Hepatocyte (in vitro differentiated cells): Measurements from ENCODE around the gene PRCC. TPM values are rescaled to one million over a fixed set of nuclear protein-coding genes. Genes with fewer than 3 reads are reported as not detected.

ENCODE experiments used
- DNase-seq: peaks from one replicate; pipeline ENCODE4 v3.0.0-alpha.2; 2016; ENCODE audit warnings: low spot score
- H2AFZ ChIP-seq: fragments of 200-600 bp; sonication (generic); 2 replicates; pipeline ENCODE4 v1.6.0; 2016; ENCODE audit warnings: antibody characterized with exemption, mild to moderate bottlenecking
- H3K27ac ChIP-seq: fragments of 200-600 bp; sonication (generic); 2 replicates; pipeline ENCODE4 v1.5.1; 2016; ENCODE audit warnings: mild to moderate bottlenecking
- H3K27me3 ChIP-seq: fragments of 200-600 bp; sonication (generic); 2 replicates; pipeline ENCODE4 v1.6.1; 2016
- H3K36me3 ChIP-seq: fragments of 200-600 bp; sonication (generic); replicated peaks from 2 replicates; pipeline ENCODE4 v1.5.1; 2016; ENCODE audit warnings: low read depth; ENCODE audit not compliant: insufficient read depth
- H3K4me1 ChIP-seq: fragments of 200-600 bp; sonication (generic); 2 replicates; pipeline ENCODE4 v1.5.1; 2016; ENCODE audit warnings: mild to moderate bottlenecking, moderate library complexity; ENCODE audit not compliant: insufficient read depth
- H3K4me2 ChIP-seq: fragments of 200-600 bp; sonication (generic); 2 replicates; pipeline ENCODE4 v1.6.0; 2016
- H3K4me3 ChIP-seq: fragments of 200-600 bp; sonication (generic); 2 replicates; pipeline ENCODE4 v1.5.1; 2016; ENCODE audit warnings: mild to moderate bottlenecking
- H3K79me2 ChIP-seq: fragments of 200-600 bp; sonication (generic); 2 replicates; pipeline ENCODE4 v1.6.0; 2017; ENCODE audit warnings: mild to moderate bottlenecking
- H3K9me2 ChIP-seq: fragments of 200-600 bp; sonication (generic); replicated peaks from 2 replicates; pipeline ENCODE4 v1.6.0; 2017; ENCODE audit warnings: mild to moderate bottlenecking; ENCODE audit not compliant: insufficient read depth
- H3K9me3 ChIP-seq: fragments of 200-600 bp; sonication (generic); 2 replicates; pipeline ENCODE4 v1.5.1; 2016; ENCODE audit warnings: low read depth, mild to moderate bottlenecking
- H4K20me1 ChIP-seq: fragments of 200-600 bp; sonication (generic); 2 replicates; pipeline ENCODE4 v1.6.0; 2016; ENCODE audit warnings: mild to moderate bottlenecking; ENCODE audit not compliant: insufficient read depth, poor library complexity, severe bottlenecking
- CTCF ChIP-seq: fragments of 200-600 bp; sonication (generic); IDR thresholded peaks from 2 replicates; pipeline ENCODE4 v1.5.1; 2016; ENCODE audit warnings: antibody characterized with exemption, mild to moderate bottlenecking; ENCODE audit not compliant: poor library complexity
- EZH2 ChIP-seq: fragments of 200-600 bp; sonication (generic); IDR thresholded peaks from 2 replicates; pipeline ENCODE4 v1.6.1; 2016; ENCODE audit warnings: antibody characterized with exemption, mild to moderate bottlenecking, borderline replicate concordance
- EZH2phosphoT487 ChIP-seq: fragments of 200-600 bp; sonication (generic); IDR thresholded peaks from one replicate; pipeline ENCODE4 v1.6.1; 2018; ENCODE audit warnings: antibody characterized with exemption, mild to moderate bottlenecking, low read depth, moderate library complexity; ENCODE audit not compliant: unreplicated experiment, severe bottlenecking
- WGBS: methylation state at CpG from one replicate; pipeline ENCODE4 v1.1.6; 2016; ENCODE audit warnings: low lambda C conversion rate; ENCODE audit errors: missing lambda C conversion rate; 5-methylcytosine and 5-hydroxymethylcytosine counted together
- polyA plus RNA-seq: library from polyadenylated mRNA; unstranded; fragments of >200 nt; fragmentation: Nextera tagmentation; extraction: Ambion mirVana; gene quantifications from 2 replicates; pipeline ENCODE4 v1.2.1, GENCODE V29; 2016
- total RNA-seq: library from RNA; depleted of rRNA; stranded (reverse); fragments of >200 nt; gene quantifications from 2 replicates; pipeline ENCODE4 v1.2.3, GENCODE V29; 2014

PRCC gene
- total and polyA plus RNA-seq, 2 experiments from 2014 or later = 35.9 to 108 TPM

GRCh38 chr1:156821801-156822200, 54.5 kb downstream of the PRCC start:
- Histone ChIP-seq H3K9me2 (no peaks in the 10 kb centered on the region), H3K4me1 (no peaks in the 10 kb centered on the region), H3K27me3 (no peaks in the 10 kb centered on the region), H3K27ac (no peak overlapping the region), H3K36me3 (no peaks in the 10 kb centered on the region), H3K79me2 (no peaks in the 10 kb centered on the region), H4K20me1 (no peaks in the 10 kb centered on the region), H3K4me2 (no peak overlapping the region), H2AFZ (no peak overlapping the region), H3K4me3 (no peak overlapping the region), H3K9me3 (no peaks in the 10 kb centered on the region)
- DNase-seq = no peak
- WGBS = 82% methylated on average over 4 of the region's 4 CpGs
- TF ChIP-seq EZH2phosphoT487 (no peak), EZH2 (no peak), CTCF (no peak)

- Histone ChIP-seq H4K20me1 (no peaks in the 10 kb centered on the region), H3K4me2 (no peak overlapping the region), H3K9me3 (no peaks in the 10 kb centered on the region), H3K4me1 (no peaks in the 10 kb centered on the region), H3K79me2 (no peaks in the 10 kb centered on the region), H3K36me3 (no peaks in the 10 kb centered on the region), H3K9me2 (no peaks in the 10 kb centered on the region), H3K4me3 (no peak overlapping the region), H3K27me3 (no peaks in the 10 kb centered on the region), H2AFZ (no peak overlapping the region), H3K27ac (no peak overlapping the region)
- no peak for TF ChIP-seq EZH2phosphoT487
- TF ChIP-seq EZH2 = no peak
- TF ChIP-seq CTCF = no peak
- DNase-seq = no peak
- whole genome bisulfite sequencing = 75% methylated on average over 1 of the region's 1 CpG
Observed at GRCh38 chr1:156822680-156823079, 55.3 kb downstream of the PRCC start.

GRCh38 chr1:156823210-156823790, 56.0 kb downstream of the PRCC start:
- Histone ChIP-seq H3K9me3 (no peaks in the 10 kb centered on the region), H3K79me2 (no peaks in the 10 kb centered on the region), H3K27ac (no peak overlapping the region), H2AFZ (no peak overlapping the region), H4K20me1 (no peaks in the 10 kb centered on the region), H3K4me1 (no peaks in the 10 kb centered on the region), H3K9me2 (no peaks in the 10 kb centered on the region), H3K27me3 (no peaks in the 10 kb centered on the region), H3K36me3 (no peaks in the 10 kb centered on the region), H3K4me2 (no peak overlapping the region), H3K4me3 (no peak overlapping the region)
- 83% methylated on average over 5 of the region's 5 CpGs for WGBS
- DNase-seq = no peak
- TF ChIP-seq EZH2phosphoT487 = no peak
- no peak for TF ChIP-seq CTCF
- no peak for TF ChIP-seq EZH2

- Histone ChIP-seq H3K9me2 (no peaks in the 10 kb centered on the region), H3K79me2 (no peaks in the 10 kb centered on the region), H3K27me3 (peaks cover 8% of the 10 kb centered on the region), H3K36me3 (no peaks in the 10 kb centered on the region), H3K27ac (no peak overlapping the region), H3K4me1 (no peaks in the 10 kb centered on the region), H3K9me3 (no peaks in the 10 kb centered on the region), H4K20me1 (no peaks in the 10 kb centered on the region), H2AFZ (no peak overlapping the region), H3K4me2 (no peak overlapping the region), H3K4me3 (no peak overlapping the region)
- DNase-seq = no peak
- WGBS = 62% methylated on average over 1 of the region's 1 CpG
- TF ChIP-seq EZH2phosphoT487 (no peak), EZH2 (no peak), CTCF (no peak)
Observed at GRCh38 chr1:156826630-156827029, 59.3 kb downstream of the PRCC start.
